Testis (tissue), 2 donors: ENCODE data around the gene FYN.

Experiments
- CTCF ChIP-seq, 3 experiments: fragments of 450-650 bp in 2 of 3; fragments of 200-600 bp in 1 of 3; sonication (generic) in 1 of 3; IDR thresholded peaks; one replicate each; pipeline ENCODE4 v1.5.1; 2016 to 2019; ENCODE audit warnings: antibody characterized with exemption in 3 of 3, mild to moderate bottlenecking in 2 of 3, moderate library complexity in 1 of 3
- POLR2A ChIP-seq: fragments of 450-650 bp; IDR thresholded peaks from one replicate; pipeline ENCODE4 v1.6.1; 2017; ENCODE audit warnings: antibody characterized with exemption, mild to moderate bottlenecking, moderate library complexity

- TF ChIP-seq CTCF (IDR thresholded peaks at IDR 0.05): no peak
- TF ChIP-seq POLR2A: no peak
These were observed 128.1 kb downstream of the FYN start for GRCh38 chr6:111745186-111745585.
